Measurements from ENCODE around the gene NDUFS2.

DNA sequence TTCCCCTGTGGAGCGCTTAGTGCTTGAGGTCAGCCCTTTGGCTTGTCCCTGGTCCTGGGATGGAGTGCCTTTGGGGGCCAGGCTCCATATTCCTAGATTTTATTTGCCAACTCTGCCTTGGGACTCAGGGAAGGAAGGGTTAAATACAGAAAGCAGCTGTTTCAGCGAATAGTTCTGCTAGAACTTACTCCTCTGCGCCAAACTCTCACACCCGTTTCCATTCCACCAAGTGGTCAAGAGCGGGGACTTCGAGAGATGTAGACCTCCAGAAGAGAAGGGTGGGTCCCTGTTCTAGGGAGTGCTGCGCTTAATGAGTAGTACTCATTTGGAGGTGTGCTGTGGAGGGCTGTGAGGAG is 23.0 kb downstream of the NDUFS2 start:
- TF ChIP-seq POLR2A (IDR thresholded peaks at IDR 0.05; ENCODE audit: low read length): no peak
- no peak for TF ChIP-seq GATA1 (IDR thresholded peaks at IDR 0.05; ENCODE audit: low read depth, low read length)

All from erythroblast (primary cell).